ENCODE results near the gene GRIK4.

- no peak for TF ChIP-seq GATA3 (IDR thresholded peaks at IDR 0.05; ENCODE audit: low read depth, low read length)
- no peak for TF ChIP-seq GATA2 (IDR thresholded peaks at IDR 0.05; ENCODE audit: low read depth, low read length)
Measured at GRCh38 chr11:120964857-120965256, 453.3 kb downstream of the GRIK4 start.
